Natural killer cell treated with Interleukin-12 subunit alpha and Interleukin-12 subunit beta and Interleukin-15 and Interleukin-18, amount 100 ng/mL, for 72 hours (primary cell): ENCODE results near the gene TFR2. TPM values are rescaled to one million over a fixed set of nuclear protein-coding genes. Genes with fewer than 3 reads are reported as not detected.

ENCODE experiments used
- ATAC-seq, 2 donors: fragments of 150-1000 bp; cut with Tn5 transposase in 1 of 2; sonication (Bioruptor Pico), chemical (Tn5 transposase) in 1 of 2; 2 replicates each; pipeline ENCODE4 v1.10.0; 2021
- DNase-seq: peaks from one replicate; pipeline ENCODE4 v3.0.0; 2022; ENCODE audit warnings: low spot score
- H3K27ac Mint-ChIP-seq, 2 donors: 1 replicate in 1 of 2; 2 replicates in 1 of 2; pipeline ENCODE4 v1.8.0; 2022; ENCODE audit warnings: mixed read lengths in 2 of 2, mild to moderate bottlenecking in 1 of 2, moderate library complexity in 1 of 2
- H3K27me3 Mint-ChIP-seq, 2 donors: 1 replicate in 1 of 2; 2 replicates in 1 of 2; pipeline ENCODE4 v1.8.0; 2022; ENCODE audit warnings: mixed read lengths in 2 of 2
- H3K36me3 Mint-ChIP-seq: one replicate; pipeline ENCODE4 v1.8.0; 2022; ENCODE audit warnings: mixed read lengths
- H3K4me1 Mint-ChIP-seq, 2 donors: 1 replicate in 1 of 2; 2 replicates in 1 of 2; pipeline ENCODE4 v1.8.0; 2022; ENCODE audit warnings: low read depth in 2 of 2, mixed read lengths in 2 of 2, mild to moderate bottlenecking in 1 of 2
- H3K4me3 Mint-ChIP-seq: one replicate; pipeline ENCODE4 v1.8.0; 2022; ENCODE audit warnings: mixed read lengths
- H3K9me3 Mint-ChIP-seq: 2 replicates; pipeline ENCODE4 v1.8.0; 2022; ENCODE audit warnings: mixed read lengths
- total RNA-seq, 2 donors: library from RNA; stranded (reverse); gene quantifications; one replicate each; pipeline ENCODE4 v1.2.3, GENCODE V29; 2022

The TFR2 gene
- total RNA-seq, 2 donors from 2014 or later = 10.1 to 34.1 TPM

DNA sequence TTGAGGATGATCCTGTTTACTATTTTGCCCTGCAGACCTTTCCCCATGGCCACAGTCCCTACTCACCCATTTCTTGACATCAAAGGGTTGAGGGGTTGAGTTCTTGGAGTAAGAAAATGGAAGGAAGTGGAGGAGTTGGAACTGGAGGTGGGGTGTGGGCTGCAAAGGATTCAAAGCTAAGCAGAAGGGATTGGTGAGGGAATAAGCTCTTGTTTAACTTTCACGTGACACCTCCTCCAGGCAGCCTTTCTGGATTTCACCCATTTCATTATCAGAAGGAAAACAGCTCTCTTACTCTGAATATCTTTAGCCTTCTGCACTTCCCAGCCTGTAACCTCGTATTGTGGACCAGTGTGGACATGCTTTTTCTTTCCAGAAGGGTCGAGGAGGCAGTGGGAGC, 15.3 kb downstream of the TFR2 start:
- H3K9me3 Mint-ChIP-seq = no peaks in the 10 kb centered on the region
- no peak for ATAC-seq
- peak overlapping the region; percentile 46 to 56 for H3K27ac Mint-ChIP-seq
- no peak for DNase-seq
- peaks cover 6 to 21% of the 10 kb centered on the region in 2 donors for H3K4me1 Mint-ChIP-seq
- H3K4me3 Mint-ChIP-seq = peak overlapping the region; percentile 65
- H3K36me3 Mint-ChIP-seq = no peaks in the 10 kb centered on the region
- no peaks in the 10 kb centered on the region for H3K27me3 Mint-ChIP-seq

DNA sequence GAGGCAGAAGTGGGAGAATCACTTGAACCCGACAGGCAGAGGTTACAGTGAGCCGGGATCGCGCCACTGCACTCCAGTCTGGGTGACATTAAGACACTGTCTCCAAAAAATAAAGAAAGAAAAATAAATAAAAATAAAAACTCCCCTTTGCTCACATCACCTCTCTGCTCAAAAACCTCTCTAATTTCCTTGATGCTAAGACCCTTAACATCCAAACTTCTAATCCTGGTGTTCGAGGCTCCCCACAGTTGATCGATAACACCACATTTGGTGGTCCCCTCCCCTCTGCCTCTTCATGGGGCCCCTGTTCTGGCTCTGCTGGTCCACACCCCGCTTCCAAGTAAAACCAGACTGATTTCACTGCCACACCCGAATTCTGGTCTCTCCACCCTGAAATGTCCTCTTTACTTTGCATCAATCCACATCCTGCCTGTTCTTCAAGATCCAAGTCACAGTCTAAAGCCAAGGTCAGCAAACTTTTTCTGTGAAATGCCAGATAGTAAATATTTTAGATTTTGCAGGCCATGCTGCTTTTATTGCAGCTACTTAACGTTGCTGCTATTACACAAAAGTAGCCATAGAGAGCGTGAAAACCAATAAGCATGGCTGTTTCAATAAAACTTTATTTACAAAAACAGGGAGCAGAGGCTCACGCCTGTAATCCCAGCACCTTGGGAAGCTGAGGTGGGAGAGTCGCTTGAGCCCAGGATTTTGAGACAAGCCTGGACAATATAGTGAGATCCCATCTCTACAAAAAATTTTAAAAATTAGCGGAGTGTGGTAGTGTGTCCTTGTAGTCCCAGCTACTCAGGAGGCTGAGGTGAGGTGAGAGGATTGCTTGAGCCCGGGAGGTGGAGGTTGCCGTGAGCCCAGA, 17.2 kb downstream of the TFR2 start:
- Mint-ChIP-seq H3K4me3 (no peak overlapping the region), H3K36me3 (no peaks in the 10 kb centered on the region), H3K27me3 (no peaks in the 10 kb centered on the region), H3K9me3 (no peaks in the 10 kb centered on the region), H3K27ac (no peak overlapping the region), H3K4me1 (peaks cover 6 to 14% of the 10 kb centered on the region in 2 donors)
- DNase-seq (no peak), ATAC-seq (no peak)

DNA sequence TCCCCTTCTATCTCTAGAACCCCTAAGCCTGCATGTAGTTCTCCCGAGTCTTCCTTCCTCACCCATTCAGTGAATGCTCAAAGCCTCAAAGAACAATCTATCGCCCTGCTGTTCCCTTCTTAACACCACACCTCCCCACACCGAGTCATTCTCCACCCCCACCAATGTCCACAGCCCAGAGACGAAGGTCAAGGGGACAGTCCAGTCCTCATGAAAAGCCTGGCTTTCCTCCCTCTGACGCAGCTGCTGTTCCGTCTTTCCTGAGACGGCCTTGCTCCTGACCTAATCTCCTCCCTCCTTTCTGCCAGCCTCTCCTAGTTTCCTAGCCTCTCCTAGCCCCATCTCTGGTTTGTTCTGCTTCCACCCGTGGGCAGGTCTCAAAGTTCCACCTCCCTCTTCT, 19.8 kb downstream of the TFR2 start:
- H3K4me1 Mint-ChIP-seq = peaks cover 6 to 9% of the 10 kb centered on the region in 2 donors
- no peaks in the 10 kb centered on the region for H3K27me3 Mint-ChIP-seq
- no peak overlapping the region for H3K27ac Mint-ChIP-seq
- H3K36me3 Mint-ChIP-seq = no peaks in the 10 kb centered on the region
- DNase-seq (no peak), ATAC-seq (no peak)
- no peaks in the 10 kb centered on the region for H3K9me3 Mint-ChIP-seq
- H3K4me3 Mint-ChIP-seq = no peak overlapping the region

DNA sequence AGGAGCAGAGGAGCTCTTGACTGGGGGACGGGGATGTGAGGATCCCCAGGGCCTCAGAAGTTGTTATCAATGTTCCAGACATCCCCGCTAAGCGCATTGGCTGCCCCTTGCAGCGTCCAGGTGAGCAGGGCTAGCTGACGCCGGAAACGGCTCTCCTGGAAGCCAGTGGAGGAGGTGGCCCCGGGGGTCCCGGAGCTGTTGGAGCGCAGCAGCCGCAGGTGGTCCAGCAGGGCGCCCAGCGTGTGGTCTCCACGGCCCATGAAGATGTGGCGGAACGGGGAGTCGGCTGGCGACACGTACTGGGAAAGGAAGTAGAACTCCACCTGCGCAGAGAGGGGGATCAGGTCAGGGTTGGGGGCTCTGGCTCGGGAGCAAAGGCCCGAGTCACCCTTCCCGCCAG, 20.5 kb downstream of the TFR2 start:
- no peaks in the 10 kb centered on the region for H3K36me3 Mint-ChIP-seq
- H3K9me3 Mint-ChIP-seq = no peaks in the 10 kb centered on the region
- no peak overlapping the region for H3K4me3 Mint-ChIP-seq
- DNase-seq (no peak), ATAC-seq (no peak)
- H3K4me1 Mint-ChIP-seq = peaks cover 5 to 6% of the 10 kb centered on the region in 2 donors
- H3K27me3 Mint-ChIP-seq = no peaks in the 10 kb centered on the region
- H3K27ac Mint-ChIP-seq = no peak overlapping the region

DNA sequence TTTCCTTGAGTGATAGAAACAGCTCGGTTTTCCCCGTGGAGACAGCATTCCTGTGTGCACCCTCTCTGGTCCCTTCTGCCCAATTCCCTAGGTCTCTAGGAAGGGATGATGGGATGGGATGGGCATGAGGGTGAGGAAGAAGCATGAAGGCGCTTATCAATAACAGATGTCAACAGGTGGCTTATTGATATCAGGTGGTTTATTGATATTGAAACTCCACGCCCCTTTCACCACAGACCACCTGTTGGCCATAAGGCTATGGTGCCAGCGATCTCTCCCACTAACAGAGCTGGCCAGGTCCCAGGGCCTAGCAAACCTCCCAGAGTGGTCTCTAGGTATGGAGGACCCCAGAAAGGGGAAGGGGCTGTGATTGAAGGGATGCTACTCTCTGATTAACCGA, 21.1 kb downstream of the TFR2 start:
- ATAC-seq (no peak), DNase-seq (no peak)
- no peaks in the 10 kb centered on the region for H3K9me3 Mint-ChIP-seq
- H3K36me3 Mint-ChIP-seq = no peaks in the 10 kb centered on the region
- H3K4me1 Mint-ChIP-seq = peaks cover 0 to under 1% of the 10 kb centered on the region in 2 donors
- no peak overlapping the region for H3K27ac Mint-ChIP-seq
- no peaks in the 10 kb centered on the region for H3K27me3 Mint-ChIP-seq
- H3K4me3 Mint-ChIP-seq = no peak overlapping the region

DNA sequence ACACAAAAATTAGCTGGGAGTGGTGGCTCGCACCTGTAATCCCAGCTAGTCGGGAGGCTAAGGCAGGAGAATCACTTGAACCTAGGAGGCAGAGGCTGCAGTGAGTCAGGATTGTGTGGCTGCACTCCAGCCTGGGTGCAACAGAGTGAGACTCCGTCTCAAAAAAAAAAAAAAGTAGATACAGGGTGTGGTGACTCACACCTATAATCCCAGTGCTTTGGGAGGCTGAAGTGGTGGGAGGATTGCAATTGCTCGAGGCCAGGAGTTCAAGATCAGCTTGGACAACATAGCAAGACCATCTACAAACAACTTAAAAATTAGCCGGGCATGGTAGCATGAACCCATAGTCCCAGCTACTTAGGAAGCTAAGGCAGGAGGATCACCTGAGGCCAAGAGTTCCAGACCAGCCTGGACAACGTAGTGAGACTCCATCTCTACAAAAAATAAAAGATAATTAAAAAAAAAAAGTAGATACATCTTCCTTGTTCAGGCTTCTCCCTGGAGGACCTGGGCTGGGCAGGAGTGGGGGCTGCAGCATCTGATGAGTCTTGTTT, 27.0 kb downstream of the TFR2 start:
- no peak overlapping the region for H3K4me3 Mint-ChIP-seq
- DNase-seq (no peak), ATAC-seq (no peak)
- H3K9me3 Mint-ChIP-seq = no peaks in the 10 kb centered on the region
- H3K36me3 Mint-ChIP-seq = no peaks in the 10 kb centered on the region
- H3K4me1 Mint-ChIP-seq = peaks cover 8 to 13% of the 10 kb centered on the region in 2 donors
- peak overlapping the region in 1 of 2 donors; percentile 34 for H3K27ac Mint-ChIP-seq
- no peaks in the 10 kb centered on the region for H3K27me3 Mint-ChIP-seq

DNA sequence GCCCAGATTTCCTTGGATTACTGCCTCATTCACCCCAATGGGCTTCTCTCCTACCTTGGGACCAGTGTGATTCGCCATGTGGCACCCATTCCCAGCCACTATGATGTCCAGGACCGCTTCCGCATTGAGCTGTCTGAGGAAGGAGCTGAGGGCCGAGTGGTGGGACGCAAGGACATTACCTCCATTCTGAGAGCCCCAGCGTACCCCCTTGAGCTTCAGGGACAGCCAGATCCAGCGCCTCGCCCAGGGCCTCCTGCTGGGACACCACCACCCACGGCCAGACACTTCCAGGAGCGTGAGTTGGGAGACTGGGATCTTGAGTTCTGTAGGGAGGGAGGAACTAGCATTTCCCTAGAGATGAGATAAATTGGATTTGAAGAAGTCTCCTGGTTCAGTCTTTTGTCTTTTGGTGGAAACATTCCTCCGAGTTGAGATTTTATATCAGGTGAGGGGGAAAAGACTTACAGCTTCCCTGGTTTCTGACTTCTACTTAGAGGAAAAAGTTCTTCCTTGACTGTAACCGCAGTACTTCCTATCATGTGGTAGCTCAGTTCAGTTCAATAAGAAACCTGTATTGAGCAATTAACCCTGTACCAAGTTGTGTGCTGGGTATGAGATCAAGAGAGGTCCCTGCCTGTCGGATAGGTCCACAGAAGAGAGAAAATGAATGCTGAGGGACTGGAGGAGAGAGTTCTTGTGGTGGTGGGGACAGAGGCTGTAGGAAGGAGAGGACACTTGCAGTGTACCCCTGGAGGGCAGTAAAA, 27.8 kb downstream of the TFR2 start:
- Mint-ChIP-seq H3K9me3 (no peaks in the 10 kb centered on the region), H3K27ac (peak overlapping the region in 1 of 2 donors; percentile 34), H3K27me3 (no peaks in the 10 kb centered on the region), H3K36me3 (no peaks in the 10 kb centered on the region), H3K4me1 (peaks cover 8 to 13% of the 10 kb centered on the region in 2 donors), H3K4me3 (peak overlapping the region; percentile 25)
- ATAC-seq (no peak), DNase-seq (no peak)

DNA sequence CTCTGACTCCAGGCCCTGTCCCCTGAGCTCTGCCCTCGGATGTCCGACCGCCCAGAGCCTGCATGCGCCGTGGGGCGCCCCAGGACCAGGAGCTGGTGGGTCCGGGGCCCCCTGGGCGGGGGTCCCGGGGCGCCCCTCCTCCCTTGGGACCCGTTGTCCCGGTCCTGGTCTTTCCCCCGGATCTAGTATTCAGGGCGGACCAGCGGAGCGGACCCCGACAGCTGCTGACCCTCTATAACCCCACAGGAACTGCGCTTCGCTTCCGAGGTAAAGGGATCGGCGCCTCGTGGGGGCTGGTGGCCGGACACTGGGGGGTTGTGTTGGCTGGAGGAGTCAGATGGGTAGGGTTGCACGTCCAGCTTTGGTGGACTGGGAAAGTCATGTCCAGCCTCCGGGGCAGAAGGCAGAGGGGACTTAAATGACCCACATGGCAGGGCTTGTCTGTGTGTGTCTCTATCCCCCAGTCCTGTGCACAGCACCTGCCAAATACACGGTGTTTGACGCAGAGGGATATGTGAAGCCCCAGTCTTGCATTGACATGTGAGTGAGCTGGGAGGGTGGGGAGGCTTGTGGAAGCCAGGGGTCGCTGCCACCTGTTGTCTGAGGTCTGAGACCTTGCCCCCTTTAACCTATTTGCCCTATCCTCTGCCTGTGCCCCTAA, 28.5 kb downstream of the TFR2 start:
- DNase-seq = no peak
- ATAC-seq = peak in 1 of 2 donors; percentile 3
- peak overlapping the region; percentile 92 for H3K4me3 Mint-ChIP-seq
- H3K4me1 Mint-ChIP-seq = peaks cover 8 to 13% of the 10 kb centered on the region in 2 donors
- no peaks in the 10 kb centered on the region for H3K9me3 Mint-ChIP-seq
- no peaks in the 10 kb centered on the region for H3K36me3 Mint-ChIP-seq
- H3K27me3 Mint-ChIP-seq = no peaks in the 10 kb centered on the region
- peak overlapping the region in 1 of 2 donors; percentile 98 for H3K27ac Mint-ChIP-seq

DNA sequence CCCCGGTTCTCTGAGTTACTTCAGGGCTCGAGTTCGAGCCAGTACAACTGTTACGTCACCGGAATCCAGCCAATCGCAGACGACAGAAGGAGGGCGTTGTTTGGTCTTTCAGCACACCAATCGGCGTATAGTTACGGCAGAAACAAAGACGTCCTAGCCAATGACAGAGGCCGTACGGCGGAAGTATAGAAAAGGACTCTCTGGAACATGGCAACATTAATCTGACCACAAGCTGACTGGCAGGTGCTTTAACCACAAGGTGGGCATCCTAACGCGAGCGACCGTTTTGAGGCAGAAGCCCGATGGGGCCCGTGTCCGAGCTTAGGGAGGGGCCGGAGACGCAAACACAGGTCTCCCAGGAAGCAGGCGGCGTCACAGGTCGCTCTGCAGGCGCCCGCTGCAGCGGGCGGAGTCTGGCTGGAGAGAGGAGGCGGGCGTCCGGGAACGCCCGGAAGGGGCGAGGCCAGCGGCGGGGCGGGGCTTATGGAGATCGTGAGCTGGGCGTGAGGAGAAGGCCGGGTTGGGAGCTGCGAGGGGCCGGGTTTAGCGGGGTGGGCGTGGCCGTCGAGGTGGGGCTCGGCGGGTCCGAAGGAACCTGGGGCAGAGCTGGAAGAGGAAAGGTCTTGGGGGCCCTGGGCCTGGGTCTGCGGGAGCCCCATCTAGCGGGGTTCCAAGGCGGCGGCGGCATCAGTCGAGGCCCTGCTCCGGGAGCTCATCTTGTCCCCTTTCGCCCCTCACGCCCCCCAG, 29.2 kb downstream of the TFR2 start, which contains the start of gene MOSPD3:
MOSPD3 (plus strand) TSS at position 558 of the 747 bp plus-strand sequence. CDS start 252 bp downstream, outside the sequence.
- Mint-ChIP-seq H3K4me3 (peak within 1 kb of the TSS; percentile 92), H3K4me1 (peaks cover 8 to 15% of the 10 kb centered on the region in 2 donors), H3K27ac (peak within 1 kb of the TSS; percentile 84 to 98), H3K9me3 (no peaks in the 10 kb centered on the region), H3K27me3 (no peaks in the 10 kb centered on the region), H3K36me3 (no peaks in the 10 kb centered on the region)
- peak; percentile 97 for ATAC-seq
- DNase-seq = peak; percentile 99

DNA sequence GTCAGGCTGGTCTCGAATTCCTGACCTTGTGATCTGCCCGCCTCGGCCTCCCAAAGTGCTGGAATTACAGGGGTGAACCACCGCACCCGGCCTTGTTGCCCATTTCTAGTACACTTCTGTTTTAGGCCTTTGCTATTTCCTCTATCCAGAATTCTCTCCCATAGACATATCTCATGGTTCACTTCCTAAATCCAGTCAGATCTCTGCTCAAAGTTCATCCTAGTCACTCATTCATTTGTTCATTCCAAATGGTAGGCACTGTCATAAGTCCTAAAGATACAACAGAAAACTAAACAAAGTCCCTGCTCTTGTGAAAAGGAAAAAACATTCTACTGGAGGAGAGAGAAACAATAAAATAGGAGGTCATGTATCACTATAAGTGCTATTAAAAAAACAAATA, 31.4 kb downstream of the TFR2 start:
- H3K36me3 Mint-ChIP-seq = no peaks in the 10 kb centered on the region
- H3K9me3 Mint-ChIP-seq = no peaks in the 10 kb centered on the region
- H3K4me1 Mint-ChIP-seq = peaks cover 8 to 23% of the 10 kb centered on the region in 2 donors
- no peak for ATAC-seq
- H3K27me3 Mint-ChIP-seq = no peaks in the 10 kb centered on the region
- no peak overlapping the region for H3K27ac Mint-ChIP-seq
- no peak for DNase-seq
- peak overlapping the region; percentile 2 for H3K4me3 Mint-ChIP-seq

DNA sequence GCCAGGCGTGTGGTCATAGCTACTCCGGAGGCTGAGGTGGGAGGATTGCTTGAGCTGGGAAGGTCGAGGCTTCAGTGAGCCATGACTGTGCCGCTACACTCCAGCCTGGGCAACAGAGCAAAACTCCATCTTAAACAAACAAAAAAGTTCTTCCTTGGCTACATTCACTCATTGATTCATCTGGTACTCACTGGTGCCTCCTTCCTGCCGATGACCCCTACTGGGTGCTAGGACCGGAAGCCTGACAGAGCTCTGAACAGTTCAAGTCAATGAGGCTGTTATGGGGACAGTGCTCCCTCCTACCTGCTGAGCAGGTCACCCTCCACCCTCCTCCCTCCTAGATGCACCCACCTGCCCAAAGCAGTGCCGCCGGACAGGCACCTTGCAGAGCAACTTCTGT, 34.2 kb downstream of the TFR2 start:
- no peak overlapping the region for H3K27ac Mint-ChIP-seq
- no peaks in the 10 kb centered on the region for H3K27me3 Mint-ChIP-seq
- H3K36me3 Mint-ChIP-seq = no peaks in the 10 kb centered on the region
- no peak for ATAC-seq
- H3K4me1 Mint-ChIP-seq = peaks cover 7 to 24% of the 10 kb centered on the region in 2 donors
- no peak for DNase-seq
- H3K9me3 Mint-ChIP-seq = no peaks in the 10 kb centered on the region
- H3K4me3 Mint-ChIP-seq = no peak overlapping the region

DNA sequence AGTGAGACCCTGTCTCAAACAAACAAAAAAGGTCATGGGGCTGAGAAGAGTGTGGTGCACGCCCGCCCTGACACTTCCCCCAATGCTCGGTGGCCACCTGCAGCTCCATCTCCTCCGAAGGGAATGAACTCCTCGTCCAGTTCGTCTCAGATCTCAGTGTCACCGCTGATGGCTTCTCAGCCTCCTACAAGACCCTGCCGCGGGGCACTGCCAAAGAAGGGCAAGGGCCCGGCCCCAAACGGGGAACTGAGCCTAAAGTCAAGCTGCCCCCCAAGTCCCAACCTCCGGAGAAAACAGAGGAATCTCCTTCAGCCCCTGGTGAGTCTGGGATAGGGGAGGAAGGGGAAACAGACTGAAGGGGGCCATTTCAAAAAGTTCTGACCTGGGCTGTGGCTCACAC, 35.0 kb downstream of the TFR2 start:
- Mint-ChIP-seq H3K27ac (no peak overlapping the region), H3K9me3 (no peaks in the 10 kb centered on the region), H3K36me3 (no peaks in the 10 kb centered on the region), H3K27me3 (no peaks in the 10 kb centered on the region), H3K4me3 (no peak overlapping the region), H3K4me1 (peaks cover 7 to 21% of the 10 kb centered on the region in 2 donors)
- ATAC-seq (no peak), DNase-seq (no peak)
